Stimulated activated CD4-positive, alpha-beta T cell treated with anti-CD3 and anti-CD28 coated beads, Interleukin-1b, Interleukin-23, amount 100 ng/mL, for 4 hours (primary cell): Measurements from ENCODE around the gene EDEM2.
"Not testable (repeated sequence)": the region's sequence is repeated elsewhere in the genome, so short reads cannot be mapped to it uniquely, and the experiment has no call there.

Experiments
- DNase-seq, 2 donors: peaks; one replicate each; pipeline ENCODE4 v3.0.0-alpha.2; 2020; ENCODE audit warnings: low read depth in 2 of 2

Gene EDEM2

GRCh38 chr20:35171438-35171752 lies 24.3 kb upstream of the EDEM2 start:
- DNase-seq, result no peak

DNA sequence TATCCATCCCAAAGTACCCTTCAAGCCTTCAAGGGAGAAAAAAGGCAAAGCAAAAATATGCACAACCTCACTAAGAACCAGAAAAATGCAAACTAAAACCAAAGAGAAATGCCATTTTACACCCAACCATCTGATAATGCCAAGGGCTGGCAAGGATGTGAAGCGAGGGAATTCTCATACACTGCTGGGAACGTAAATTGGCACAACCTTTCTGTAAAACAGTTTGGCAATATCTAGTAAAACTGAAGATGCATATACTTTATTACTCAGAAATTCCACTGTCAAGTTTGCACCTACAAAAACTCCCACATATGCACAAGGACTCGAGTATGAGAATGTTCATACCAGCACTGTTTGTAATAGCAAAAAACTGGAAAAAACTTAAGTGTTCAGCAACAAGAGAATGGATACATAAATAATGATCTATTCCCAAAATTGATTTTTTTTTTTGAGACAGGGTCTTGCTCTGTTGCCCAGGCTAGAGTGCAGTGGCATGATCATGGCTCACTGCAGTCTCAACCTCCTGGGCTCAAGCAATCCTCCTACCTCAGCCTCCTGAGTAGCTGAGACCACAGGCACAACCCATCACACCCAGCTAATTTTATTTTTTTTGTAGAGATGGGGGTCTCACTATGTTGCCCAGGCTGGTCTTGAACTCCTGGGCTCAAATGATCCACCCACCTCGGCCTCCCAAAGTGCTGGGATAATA lies 21.7 kb upstream of the EDEM2 start:
- DNase-seq, result not testable (repeated sequence)

DNA sequence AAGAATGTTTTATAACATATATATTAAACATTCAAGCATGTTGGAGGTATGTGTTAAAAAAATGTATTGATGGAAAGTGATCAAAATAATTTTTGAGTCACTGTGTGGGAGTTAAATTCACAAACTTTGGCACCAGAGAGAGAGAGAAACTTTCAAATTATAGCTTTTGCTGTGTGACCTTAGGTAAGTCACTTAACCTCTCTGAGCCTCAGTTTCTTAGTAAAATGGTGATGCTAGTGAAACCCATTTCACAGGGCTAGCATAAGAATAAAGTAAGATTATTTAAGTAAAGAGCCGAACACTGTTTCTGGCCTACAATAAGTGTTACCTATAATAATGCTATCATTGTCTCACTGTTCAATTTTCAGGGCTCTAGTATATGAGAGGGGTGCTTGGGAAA lies 20.7 kb upstream of the EDEM2 start:
- no peak for DNase-seq

DNA sequence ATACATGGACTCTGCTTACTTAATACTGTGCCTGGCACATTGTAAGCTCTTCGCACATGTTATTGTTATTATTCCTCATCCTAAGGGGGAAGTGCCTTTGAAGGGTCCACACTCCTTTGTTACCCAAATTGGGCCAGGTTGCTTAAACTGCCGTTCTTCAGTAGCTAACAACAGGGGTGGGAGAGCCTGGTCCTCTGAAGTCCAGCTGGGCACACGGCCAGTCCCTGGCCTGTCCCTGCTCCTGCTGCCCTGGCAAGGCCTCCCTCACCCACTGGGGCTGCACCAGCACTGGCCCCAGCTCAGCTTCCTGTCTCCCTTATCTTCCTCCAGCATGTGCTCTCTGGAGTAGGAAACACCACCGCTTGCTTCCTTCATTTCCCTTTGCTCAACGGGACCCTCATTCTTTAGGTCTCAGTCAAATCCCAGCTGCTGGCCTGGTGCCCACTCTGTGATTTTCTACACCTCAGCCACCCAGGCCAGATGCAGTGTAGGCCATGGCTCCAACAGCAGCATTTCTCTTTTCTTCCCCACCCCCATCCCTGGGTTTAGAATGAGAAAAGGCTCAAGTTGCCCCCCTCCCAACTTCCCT lies 19.2 kb upstream of the EDEM2 start:
- no peak for DNase-seq

- DNase-seq, result no peak
Observed at GRCh38 chr20:35165221-35166185, 18.4 kb upstream of the EDEM2 start.

DNA sequence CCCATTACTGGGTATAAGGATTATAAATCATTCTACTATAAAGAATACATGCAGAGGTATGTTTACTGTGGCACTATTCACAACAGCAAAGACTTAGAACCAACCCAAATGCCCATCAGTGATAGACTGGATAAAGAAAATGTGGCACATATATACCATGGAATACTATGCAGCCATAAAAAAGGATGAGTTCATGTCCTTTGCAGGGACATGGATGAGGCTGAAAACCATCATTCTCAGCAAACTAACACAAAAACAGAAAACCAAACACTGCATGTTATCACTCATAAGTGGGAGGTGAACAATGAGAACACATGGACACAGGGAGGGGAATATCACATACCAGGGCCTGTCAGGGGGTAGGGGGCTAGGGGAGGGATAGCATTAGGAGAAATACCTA lies 17.4 kb upstream of the EDEM2 start:
- not testable (repeated sequence) for DNase-seq

- DNase-seq, result not testable (repeated sequence)
Observed at GRCh38 chr20:35160341-35160740, 13.2 kb upstream of the EDEM2 start.

DNA sequence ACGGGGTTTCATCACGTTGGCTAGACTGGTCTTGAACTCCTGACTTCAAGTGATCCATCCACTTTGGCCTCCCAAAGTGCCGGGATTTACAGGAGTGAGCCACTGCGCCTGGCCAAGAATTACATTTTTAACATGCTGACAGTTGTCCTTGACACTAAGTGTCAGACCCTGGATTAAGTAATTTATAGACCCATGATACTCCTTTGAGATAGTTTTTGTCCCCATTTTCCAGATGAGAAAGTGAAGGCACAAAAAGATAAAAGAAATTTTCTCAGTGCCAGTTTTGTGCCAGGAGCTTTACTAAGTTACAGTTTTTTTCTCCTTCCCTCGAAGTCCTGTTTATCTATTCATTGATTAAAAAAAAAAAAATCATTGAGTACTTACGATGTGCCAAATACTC lies 9.8 kb upstream of the EDEM2 start:
- DNase-seq, result no peak

DNA sequence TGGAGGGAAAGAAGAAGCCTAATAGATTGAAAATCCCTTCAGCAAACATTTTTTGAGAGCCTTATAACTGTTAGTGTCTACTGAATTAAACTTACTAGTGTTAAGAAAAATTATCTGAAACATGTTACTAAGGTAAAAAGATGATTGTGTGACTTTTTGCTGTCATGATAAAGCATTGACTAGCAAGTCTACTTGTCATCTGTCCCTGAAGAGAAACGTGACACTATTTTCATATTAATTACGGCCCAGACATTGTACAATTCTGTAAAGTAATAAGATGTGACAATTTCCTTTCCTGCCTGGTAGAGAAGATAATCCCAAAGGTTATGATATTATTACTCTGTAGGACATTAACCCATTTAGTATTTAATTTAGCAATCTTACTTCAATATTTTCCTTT lies 8.8 kb upstream of the EDEM2 start:
- DNase-seq, result no peak

DNA sequence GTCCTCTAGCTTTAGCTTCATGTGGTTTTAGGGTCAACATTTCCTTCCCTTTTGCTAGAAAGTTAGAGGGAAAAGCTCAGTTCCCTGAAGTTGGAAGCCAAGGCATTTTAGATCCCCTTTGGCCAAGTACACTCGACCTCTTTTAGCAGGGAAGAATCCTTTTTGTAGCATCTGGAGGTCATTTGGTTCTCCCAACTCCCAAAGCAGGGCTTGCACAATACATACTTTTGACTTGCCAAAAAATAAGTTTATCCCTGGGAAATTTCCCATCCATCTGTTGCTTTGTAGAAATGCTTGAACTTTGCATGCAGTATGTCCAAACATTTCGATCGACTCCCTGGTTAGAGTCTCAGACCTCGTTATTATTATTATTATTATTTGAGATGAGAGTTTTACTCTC lies 4.6 kb upstream of the EDEM2 start:
- no peak for DNase-seq

DNA sequence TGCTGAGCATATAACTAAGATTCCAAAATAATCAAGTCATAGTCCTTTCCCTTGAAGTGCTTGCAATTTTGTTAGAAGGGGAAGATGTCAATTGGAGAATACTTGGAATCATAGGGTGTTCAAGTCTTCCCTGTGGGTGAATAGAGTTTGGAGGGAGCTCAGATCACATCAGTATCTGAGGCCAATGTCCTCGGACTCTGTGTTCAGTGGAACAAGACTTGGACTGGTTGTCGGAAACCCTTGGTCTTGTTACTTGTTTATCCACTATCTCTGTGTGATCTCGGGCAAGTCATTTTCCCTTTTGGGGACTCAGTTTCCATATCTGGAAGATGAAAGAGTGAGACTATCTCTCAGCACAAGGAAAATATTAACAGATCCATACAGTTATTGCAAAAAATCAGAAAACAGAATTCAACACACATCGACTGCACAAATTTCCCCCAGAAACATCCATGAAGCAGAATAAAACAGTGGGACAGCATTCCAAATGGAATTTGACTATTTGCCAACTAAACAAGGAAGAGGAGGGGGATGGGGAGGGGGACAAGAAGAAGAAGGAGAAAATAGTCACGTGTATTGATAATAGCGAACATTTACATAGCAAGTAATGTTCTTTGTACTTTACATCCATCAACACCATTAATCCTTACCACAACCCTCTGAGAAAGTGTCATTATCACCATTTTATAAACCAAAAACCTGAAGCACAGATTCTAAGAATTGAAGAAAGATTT lies 3.9 kb upstream of the EDEM2 start:
- DNase-seq, result no peak

- not testable (repeated sequence) for DNase-seq
Observed at GRCh38 chr20:35147575-35148071, 487 bp upstream of the EDEM2 start.

GRCh38 chr20:35146299-35146919 lies 727 bp downstream of the EDEM2 start:
- DNase-seq, result peak in 1 of 2 donors; percentile 5

DNA sequence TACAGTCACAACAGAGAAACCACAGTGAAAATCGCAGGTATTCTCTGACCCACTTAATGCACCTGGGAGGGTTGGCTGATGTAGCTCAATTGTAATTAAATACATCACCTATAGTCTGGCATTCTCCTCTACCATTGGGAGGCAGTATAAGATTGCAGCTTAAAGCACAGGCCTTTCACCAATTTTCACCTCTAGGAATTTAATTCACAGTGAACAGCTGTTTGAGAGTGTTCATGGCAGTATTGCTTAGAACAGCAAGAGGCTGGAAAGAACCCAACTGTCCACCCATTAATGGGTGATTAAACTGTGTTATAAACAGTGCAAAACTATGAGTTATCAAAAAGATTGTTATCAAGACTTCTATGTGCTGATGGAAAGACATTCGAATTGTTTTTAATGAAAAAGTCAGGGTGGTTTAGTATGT lies 2.0 kb downstream of the EDEM2 start:
- no peak for DNase-seq

DNA sequence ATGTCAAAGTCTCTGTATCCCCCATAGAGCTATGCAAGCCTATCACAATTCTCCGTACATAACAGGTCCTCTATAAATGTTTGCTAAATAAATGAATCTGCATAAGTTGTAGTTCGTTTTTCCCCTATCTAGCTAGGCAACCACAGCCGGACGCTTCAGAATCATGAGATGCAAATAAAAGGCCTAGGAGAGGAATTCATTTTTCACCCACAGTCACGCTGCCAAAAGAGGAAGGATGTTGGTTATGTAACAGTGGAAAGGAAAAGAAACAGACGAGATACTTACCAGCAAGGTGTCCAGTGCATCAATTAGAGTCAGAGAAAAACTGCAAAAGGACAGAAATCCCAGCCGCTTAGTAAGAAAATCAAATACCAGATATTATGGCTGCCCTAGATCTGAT lies 2.4 kb downstream of the EDEM2 start:
- DNase-seq, result no peak

GRCh38 chr20:35135867-35136586 lies 11.1 kb downstream of the EDEM2 start:
- no peak for DNase-seq

- DNase-seq, result no peak
Observed at GRCh38 chr20:35134880-35135279, 12.3 kb downstream of the EDEM2 start.

- no peak for DNase-seq
Observed at GRCh38 chr20:35134472-35134871, 12.7 kb downstream of the EDEM2 start.

- no peak for DNase-seq
Observed at GRCh38 chr20:35133735-35134134, 13.4 kb downstream of the EDEM2 start.

- DNase-seq, result no peak
Observed at GRCh38 chr20:35133031-35133430, 14.1 kb downstream of the EDEM2 start.

DNA sequence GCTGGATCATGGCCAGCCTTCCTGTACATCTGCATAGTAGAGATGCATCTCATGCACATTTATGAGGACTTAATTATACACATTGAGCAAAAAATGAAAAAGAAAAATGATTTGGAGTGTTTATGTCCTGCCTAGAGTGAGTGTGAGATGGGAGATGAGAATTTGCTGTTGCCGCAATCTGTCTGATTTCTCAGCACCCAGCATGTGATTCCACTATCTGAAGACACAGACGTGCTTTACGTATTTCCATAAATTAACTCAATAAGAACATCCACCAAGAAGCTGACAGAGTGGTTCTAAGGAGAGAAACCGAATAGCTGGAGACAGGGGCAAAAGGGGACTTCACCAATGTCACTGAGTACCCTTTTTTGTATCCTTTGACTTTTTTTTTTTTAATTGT lies 15.2 kb downstream of the EDEM2 start:
- no peak for DNase-seq
